ENCODE results near the gene TREML1.
"Not testable (repeated sequence)": the region's sequence is repeated elsewhere in the genome, so short reads cannot be mapped to it uniquely, and the experiment has no call there.

TREML1 gene, protein sequence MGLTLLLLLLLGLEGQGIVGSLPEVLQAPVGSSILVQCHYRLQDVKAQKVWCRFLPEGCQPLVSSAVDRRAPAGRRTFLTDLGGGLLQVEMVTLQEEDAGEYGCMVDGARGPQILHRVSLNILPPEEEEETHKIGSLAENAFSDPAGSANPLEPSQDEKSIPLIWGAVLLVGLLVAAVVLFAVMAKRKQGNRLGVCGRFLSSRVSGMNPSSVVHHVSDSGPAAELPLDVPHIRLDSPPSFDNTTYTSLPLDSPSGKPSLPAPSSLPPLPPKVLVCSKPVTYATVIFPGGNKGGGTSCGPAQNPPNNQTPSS

DNA sequence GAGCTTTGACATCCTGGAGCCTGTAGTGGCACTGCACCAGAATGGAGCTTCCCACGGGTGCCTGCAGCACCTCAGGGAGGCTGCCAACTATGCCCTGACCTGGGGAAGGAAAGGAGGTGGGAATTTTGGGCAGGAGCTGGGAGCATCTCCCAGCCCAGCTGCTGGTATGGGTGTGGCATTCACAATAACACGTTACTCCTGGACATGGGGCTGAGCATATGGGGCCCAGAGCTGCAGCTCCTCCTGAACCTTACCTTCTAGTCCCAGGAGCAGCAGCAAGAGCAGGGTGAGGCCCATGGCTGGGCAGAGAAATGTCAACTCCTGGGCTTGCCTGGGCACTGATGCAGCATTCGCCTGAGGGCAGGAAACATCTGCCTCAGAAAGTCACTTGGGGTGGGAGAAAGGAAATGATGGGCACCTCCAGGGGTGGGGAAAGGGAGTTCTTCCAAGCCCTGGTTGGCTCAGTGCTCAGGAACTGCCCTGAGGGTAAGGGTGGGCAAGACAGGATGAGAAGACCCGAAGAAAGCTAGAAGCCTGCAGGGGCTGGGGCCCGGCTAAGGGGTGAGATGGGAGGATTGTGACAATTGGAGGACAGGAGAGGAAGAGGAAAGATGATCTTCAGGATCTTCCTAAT is at the start of gene TREML1:
Gene TREML1, minus strand, starts transcription at position 356 of the 634 bp plus-strand sequence. Its CDS starts 59 bp downstream, at position 297.
- no peak for DNase-seq

DNA sequence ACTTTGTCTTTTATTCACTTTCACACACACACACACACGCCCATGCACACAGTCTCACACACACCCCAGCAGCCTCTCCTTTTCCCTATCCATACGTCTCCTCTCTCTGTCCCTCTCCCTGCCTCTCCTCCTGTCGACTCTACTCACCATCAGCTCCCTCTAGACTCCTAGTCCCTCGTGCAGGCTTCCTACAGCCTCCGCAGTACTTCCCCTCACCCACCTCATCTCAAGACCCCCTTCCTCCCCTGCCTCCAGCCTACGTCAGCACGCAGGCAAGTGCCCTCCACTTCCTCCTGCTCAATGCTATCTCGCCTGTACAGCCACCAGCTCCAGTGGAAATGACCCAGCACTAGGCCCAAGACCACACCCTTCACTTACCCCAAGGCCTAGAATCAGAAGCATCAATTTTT is 47.6 kb upstream of the TREML1 start:
- no peak for DNase-seq

DNA sequence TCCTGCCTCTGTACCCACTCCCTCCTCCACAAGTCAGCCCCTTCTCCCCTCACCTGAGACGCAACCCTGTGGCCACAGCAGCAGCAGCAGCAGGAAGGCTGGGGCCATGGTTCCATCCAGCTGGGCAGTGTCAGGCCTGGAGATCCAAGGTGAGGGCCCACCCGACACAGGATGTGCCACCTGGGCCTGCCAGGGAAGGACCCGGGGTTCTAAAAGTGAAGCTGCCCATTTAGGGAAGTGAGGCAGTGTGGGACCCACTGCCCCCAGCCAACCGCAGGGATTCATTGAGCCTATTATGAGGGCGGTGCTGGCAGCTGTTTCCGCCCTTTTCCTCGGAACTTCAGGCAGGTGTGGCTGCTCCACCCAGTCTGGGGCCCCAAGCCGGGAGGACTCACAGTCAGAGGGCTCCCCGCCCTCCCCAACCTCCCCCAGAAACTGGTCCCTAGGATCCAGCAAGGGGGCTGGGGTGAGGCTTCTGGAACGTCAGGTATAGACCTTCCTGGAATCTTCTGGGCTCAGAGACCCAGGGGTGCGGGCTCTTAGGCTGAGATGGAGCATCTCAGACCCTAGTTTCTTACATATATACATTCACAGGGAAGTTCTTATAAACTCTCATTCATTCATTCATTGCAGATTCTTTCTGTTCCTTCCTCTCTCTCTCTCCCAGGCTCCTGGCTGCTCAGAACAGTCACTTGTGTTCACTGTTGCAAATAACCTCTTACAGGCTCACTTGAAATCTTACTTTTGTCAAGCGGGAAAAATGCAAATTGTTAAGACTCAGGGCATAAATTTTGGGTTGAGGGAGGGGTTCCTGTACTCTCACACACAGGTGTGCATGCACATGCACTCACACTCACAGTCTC is 47.0 kb upstream of the TREML1 start, which contains the start of gene TREML2:
Gene TREML2, minus strand, starts transcription at position 249 of the 863 bp plus-strand sequence. Its CDS starts 141 bp downstream, at position 108.
- no peak for DNase-seq

- no peak for DNase-seq
Observed at GRCh38 chr6:41200296-41200900, 46.3 kb upstream of the TREML1 start.

GRCh38 chr6:41199552-41200246 is 45.6 kb upstream of the TREML1 start:
- DNase-seq, result no peak

DNA sequence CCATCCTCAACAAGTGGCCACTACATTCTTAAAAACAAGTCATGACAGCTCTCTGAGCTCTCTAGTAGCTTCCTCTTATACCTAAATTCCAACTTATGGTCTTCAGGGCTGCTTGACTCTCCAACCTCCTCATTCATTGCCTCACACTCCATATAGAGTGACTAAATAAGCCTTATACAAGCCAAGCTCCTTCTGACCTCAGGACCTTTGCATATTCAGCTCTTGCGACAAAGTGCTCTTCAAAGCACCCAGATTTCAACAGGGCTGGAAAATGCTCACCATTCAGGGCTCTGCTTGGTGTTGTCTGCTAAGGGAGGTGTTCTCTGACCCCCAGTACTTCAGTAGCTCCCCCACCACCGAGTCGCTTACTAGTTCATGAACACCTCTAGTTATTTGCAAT is 43.1 kb upstream of the TREML1 start:
- no peak for DNase-seq

GRCh38 chr6:41194386-41194785 is 40.2 kb upstream of the TREML1 start:
- no peak for DNase-seq

DNA sequence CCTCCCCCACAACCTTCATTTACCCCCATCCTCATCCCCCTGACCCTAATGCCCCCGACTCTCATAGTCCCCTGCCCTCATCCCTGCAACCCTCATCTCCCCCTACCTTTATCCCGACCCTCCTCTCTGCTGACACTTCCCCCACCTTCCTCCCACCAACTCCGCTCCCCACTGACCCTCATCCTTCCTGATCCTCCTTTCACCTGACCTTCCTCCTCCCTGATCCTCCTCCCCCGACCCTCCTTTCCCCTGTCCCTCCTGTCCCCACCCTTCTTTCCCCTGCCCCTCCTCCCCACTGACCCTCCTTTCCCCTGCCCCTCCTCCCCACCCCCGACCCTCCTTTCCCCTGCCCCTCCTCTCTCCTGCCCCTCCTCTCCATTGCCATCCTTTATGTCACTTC is 39.7 kb upstream of the TREML1 start:
- DNase-seq, result no peak

- no peak for DNase-seq
Observed at GRCh38 chr6:41193171-41193734, 39.1 kb upstream of the TREML1 start.

DNA sequence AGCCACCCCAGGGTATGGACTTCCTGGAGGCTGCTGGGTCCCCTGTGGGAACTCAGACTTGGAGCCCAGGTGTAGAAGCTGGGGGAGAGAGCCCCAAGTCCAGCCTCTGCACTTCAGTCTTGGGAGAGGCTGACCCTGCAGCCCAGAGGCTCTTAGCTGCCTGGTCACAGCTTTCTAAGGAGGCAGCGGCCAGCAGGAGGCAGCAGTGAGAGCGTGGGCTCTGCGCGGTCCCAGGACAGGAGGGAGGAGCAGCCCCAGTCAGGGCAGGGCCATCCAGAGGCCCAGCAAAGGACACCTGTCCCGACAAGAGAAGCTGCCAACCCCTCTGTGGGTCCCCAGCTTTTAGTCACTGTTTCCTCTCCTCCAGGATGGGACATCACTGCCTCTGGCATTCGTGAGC is 37.4 kb upstream of the TREML1 start:
- DNase-seq, result no peak

GRCh38 chr6:41190791-41191190 is 36.6 kb upstream of the TREML1 start:
- DNase-seq, result no peak

DNA sequence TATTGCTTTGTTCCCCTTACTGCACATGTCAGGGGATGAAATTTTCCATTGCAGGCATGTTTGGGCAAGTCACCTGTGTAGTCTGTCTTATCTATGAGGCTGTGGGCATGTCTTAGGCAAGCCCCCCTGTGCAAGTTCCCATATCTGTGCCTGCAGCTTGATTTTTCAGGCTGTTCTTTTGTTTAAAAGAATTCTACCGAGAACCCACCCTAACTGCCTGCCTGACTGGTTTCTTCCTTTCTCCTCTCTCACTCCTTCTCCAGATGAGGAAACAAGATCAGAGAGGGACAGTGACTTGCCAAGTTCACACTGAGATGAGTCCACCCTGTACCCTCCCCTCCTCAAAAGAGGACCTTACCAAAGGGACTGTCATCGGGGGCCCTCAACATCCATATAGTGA is 35.8 kb upstream of the TREML1 start:
- DNase-seq, result no peak

DNA sequence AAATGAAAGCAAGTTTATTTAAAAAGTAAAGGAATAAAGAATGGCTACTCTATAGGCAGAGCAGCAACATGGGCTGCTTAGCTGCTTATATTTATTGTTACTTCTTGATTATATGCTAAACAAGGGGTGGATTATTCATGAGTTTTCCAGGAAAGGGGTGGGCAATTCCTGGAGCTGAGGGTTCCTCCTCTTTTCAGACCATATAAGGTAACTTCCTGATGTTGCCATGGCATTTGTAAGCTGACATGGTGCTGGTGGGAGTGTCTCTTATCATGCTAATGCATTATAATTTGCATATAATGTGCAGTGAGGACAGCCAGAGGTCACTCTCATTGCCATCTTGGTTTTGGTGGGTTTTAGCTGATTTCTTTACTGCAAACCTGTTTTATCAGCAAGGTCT is 34.9 kb upstream of the TREML1 start:
- not testable (repeated sequence) for DNase-seq

GRCh38 chr6:41187924-41188886 is 34.1 kb upstream of the TREML1 start:
- no peak for DNase-seq

- no peak for DNase-seq
Observed at GRCh38 chr6:41186031-41186562, 31.9 kb upstream of the TREML1 start.

- DNase-seq, result no peak
Observed at GRCh38 chr6:41184761-41185160, 30.6 kb upstream of the TREML1 start.

DNA sequence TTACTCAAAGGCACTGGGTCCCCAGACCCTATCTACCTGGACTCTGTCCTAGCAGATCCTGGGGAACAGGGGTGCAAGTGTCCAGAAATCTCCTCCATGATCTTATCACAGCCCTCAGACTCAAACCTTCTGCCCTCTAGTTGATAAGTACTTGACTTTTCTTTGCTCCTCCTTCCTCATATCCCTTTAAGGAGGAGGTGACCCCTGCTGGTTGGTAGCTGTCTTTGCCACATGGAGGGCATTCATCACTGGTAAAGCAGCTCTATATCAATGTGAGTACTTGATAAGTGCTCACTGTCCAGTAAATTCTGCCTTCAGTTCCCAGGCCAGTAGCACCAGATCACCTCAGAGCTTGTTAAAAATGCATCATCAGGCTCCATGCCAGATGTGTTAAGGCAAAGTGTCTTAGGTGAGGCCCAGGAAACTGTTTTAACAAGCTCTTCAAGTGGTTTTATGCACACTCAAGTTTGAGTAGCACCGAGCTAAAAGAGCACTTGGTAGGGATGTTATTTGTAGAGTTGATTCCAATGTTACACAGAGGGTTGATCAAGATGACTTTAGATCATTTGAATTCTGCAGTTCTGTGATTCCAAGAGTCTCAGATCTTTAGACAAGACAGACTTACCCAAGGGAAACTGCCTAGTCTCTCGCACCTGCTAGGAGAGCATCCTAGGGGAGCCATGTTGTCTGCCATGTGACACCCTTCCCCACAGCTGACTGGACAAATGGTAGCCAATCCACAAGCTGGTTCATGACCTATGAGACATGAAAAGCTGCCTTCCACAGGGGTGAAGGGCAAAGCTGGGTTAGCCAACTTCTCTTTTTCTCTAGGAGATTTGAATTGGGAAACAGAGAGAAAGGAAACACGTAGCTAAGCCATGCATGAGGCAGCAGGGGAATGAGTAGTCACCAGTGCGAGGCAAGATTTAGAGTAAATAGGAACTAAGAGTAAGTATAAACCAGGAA is 28.2 kb upstream of the TREML1 start:
- no peak for DNase-seq

GRCh38 chr6:41181566-41181965 is 27.4 kb upstream of the TREML1 start:
- DNase-seq, result no peak

DNA sequence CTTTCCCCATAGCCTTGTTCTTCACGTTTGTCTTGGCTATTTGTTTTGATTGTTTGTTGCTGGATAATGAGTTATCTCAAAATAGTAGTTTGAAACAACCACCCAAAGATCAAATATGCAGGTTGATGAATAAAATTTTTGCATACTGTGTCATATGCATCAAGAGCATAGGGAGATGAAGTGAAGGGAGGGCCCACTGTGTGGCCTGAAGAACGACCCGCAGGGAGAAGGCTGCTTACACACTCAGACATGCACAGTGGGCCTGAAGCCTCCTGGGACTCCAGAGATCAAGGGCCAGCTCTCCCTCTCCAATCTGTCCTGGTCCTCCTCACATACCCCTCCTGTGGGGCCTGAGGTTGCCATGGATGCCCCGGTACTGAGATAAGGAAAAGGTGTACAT is 25.0 kb upstream of the TREML1 start:
- DNase-seq, result no peak

Data from left hindlimb (tissue), 1 donor.